ENCODE results near the gene MRPL55.

Gene MRPL55

GRCh38 chr1:228098323-228098931, 10.7 kb downstream of the MRPL55 start:
- DNase-seq: no peak

- no peak for DNase-seq
These were observed 11.6 kb downstream of the MRPL55 start for GRCh38 chr1:228097333-228098081.

GRCh38 chr1:228096416-228097332, 12.4 kb downstream of the MRPL55 start:
- no peak for DNase-seq

- DNase-seq: no peak
These were observed 13.2 kb downstream of the MRPL55 start for GRCh38 chr1:228095938-228096337.

- DNase-seq: no peak
These were observed 13.9 kb downstream of the MRPL55 start for GRCh38 chr1:228095161-228095560.

GRCh38 chr1:228094432-228095016, 14.6 kb downstream of the MRPL55 start:
- DNase-seq: no peak

- no peak for DNase-seq
These were observed 15.8 kb downstream of the MRPL55 start for GRCh38 chr1:228093050-228093906.

GRCh38 chr1:228092342-228093049, 16.6 kb downstream of the MRPL55 start:
- no peak for DNase-seq

- DNase-seq: no peak
These were observed 18.0 kb downstream of the MRPL55 start for GRCh38 chr1:228091084-228091483.

GRCh38 chr1:228090613-228091081, 18.5 kb downstream of the MRPL55 start:
- no peak for DNase-seq

GRCh38 chr1:228089519-228090380, 19.3 kb downstream of the MRPL55 start:
- DNase-seq: no peak

GRCh38 chr1:228088586-228089498, 20.3 kb downstream of the MRPL55 start:
- DNase-seq: no peak

GRCh38 chr1:228087771-228088251, 21.3 kb downstream of the MRPL55 start:
- no peak for DNase-seq

GRCh38 chr1:228085287-228085951, 23.7 kb downstream of the MRPL55 start:
- no peak for DNase-seq

- no peak for DNase-seq
These were observed 24.3 kb downstream of the MRPL55 start for GRCh38 chr1:228084797-228085196.

GRCh38 chr1:228084325-228084724, 24.8 kb downstream of the MRPL55 start:
- DNase-seq: no peak

- DNase-seq: no peak
These were observed 25.2 kb downstream of the MRPL55 start for GRCh38 chr1:228083871-228084278.

Measured in DMS 273 treated with DMSO at 0.1 percent for 48 hours (cell line).